HG02678 (cell line): ENCODE measurements around the gene SFMBT2.
A peak's percentile ranks its signal among the peaks of the same experiment; 100 is the strongest.

ENCODE experiments used
- ATAC-seq: cut with Tn5 transposase; IDR thresholded peaks from one replicate; pipeline ENCODE4 v1.9.1; 2021; ENCODE audit warnings: mild to moderate bottlenecking, moderate library complexity; ENCODE audit not compliant: unreplicated experiment

The SFMBT2 gene

GRCh38 chr10:7370511-7370910 lies 40.3 kb downstream of the SFMBT2 start:
- ATAC-seq, result no peak

DNA sequence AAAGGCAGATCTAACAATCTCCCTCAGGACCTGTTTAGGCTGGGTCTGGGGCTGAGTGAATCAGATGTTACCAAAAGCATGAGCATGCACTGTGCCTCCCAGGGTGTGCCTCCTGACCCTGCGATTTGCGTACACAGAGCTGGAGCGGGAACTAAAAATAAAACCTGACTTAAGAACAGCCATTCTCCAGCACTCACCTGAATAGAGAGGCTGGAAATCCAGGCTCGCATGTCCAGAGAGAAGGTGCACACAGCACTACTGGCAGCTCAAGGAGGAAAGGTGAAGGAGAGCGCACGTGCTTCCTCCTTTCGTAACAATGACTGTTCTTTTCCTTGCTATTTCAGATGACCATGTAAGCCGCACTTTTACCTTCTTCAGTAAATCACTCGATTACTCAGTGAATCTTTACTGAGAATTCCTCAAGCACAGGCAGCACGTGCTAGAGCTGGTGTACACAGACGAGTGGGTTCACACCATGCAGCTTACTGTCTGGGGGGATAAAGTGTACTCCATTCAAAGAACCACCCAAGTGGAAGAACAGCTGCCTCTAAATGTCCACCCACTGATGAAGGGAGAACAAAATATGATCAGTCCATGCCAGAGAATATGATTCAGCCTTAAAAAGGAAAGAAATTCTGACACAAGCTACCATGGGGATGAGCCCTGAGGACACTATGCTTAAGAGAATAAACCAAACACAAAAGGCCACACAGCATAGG lies 45.6 kb downstream of the SFMBT2 start:
- no peak for ATAC-seq

DNA sequence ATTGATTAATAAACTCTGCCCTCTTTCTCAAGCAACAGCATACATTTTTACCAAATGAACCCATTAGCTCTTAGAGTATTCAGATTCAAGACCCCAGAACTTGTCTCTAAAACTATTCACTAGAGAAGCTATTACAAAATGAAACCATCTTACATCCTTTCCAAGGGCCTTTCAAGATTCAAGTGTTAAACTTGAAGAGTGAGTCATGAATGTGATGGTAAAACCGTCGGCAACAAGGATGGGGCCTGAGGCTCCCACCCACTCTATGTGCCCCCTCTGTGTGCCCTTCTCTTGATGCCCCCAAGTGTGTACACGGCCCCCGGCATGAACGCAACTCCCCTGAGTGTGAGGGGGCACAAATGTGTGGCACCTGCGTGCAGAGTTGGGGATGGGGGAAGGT lies 46.4 kb downstream of the SFMBT2 start:
- ATAC-seq, result no peak

DNA sequence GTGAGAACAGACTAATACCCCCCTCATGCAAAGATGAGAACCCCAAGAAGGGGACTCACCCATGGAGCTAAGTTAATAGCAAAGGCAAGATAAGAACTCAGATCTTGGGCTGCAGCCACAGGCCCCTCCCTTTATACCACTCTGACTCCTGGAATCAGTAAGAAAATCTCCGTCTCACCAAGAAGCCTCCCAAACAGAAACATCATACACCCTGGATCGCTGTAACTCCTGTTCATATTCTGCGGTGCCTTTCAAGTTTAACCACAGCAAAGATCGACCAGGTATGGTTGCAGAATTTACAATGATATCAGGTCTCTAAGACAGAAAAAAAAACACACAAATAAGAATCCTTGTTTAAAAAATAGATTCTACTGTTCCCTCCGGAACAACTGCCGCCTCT lies 47.1 kb downstream of the SFMBT2 start:
- ATAC-seq, result no peak

GRCh38 chr10:7362471-7362870 lies 48.4 kb downstream of the SFMBT2 start:
- ATAC-seq, result no peak

- ATAC-seq, result no peak
Measured at GRCh38 chr10:7361316-7361715, 49.5 kb downstream of the SFMBT2 start.

- ATAC-seq, result no peak
Measured at GRCh38 chr10:7359954-7360353, 50.9 kb downstream of the SFMBT2 start.

DNA sequence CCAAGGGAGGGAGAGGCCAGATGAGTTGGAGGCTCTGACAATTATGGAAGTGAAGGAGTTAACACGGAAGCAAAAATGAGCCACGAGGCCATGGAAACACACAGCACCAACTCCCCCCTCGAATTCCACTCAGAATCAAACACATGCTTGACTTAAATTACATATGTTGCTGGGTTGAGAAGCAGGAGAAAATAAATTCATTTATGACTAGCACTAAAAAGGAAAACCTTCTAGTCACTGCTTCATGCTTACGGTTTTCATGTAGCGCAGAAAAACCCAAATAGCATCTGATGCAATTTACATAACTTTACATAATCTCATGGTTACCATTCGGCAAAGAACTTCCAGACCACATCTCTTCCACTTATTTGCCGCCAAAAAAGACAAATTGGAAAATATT lies 51.5 kb downstream of the SFMBT2 start:
- no peak for ATAC-seq

DNA sequence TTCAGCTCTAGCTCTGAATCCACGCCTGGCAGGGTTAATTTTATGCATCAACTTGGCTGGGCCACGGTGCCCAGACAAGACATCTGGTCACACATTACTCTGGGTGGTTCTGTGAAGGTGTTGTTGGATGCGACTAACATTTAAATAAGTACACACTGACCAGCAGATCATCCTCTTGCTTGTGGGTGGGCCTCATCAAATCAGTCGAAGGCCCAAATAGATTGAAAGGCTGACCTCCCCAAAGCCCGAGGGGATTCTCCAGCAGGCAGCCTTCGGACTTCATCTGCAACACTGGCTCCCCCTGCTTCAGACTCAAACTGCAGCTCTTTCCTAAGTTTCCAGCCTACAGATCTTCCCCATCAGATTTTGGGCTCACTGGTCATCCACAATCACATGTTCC lies 53.6 kb downstream of the SFMBT2 start:
- ATAC-seq, result no peak

GRCh38 chr10:7354330-7355047 lies 56.3 kb downstream of the SFMBT2 start:
- no peak for ATAC-seq

GRCh38 chr10:7351894-7352293 lies 58.9 kb downstream of the SFMBT2 start:
- no peak for ATAC-seq

DNA sequence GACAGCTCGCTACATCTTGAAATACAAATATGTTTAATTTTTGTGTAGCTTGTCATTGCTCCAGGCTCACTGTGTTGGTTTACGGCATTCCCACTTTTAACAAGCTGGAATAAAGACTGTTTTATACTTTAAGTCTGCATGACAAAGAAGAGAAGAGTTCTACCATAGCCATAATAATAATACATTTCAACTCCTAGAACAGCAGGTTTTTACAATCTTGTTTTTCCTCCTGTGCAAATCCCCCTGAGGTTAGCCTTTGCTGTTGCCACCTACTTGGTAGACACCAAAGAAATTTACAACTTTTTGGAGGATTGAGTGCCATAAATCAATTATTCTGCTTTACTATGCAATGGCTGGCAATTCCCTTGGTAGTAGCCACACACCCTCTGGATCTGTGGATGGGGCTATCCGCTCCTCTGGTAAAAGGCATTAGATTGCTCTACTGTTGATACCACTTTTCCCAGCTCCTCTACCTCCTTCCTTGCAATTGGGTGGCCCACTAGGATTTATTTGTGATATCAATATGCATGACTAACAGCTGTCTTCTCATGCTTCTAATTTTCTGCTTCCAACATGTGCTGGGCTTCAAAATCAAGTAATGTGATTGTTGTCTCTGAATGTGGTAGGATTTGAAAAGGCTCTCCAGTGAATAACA lies 60.2 kb downstream of the SFMBT2 start:
- ATAC-seq, result no peak

GRCh38 chr10:7345717-7346116 lies 65.1 kb downstream of the SFMBT2 start:
- ATAC-seq, result no peak

DNA sequence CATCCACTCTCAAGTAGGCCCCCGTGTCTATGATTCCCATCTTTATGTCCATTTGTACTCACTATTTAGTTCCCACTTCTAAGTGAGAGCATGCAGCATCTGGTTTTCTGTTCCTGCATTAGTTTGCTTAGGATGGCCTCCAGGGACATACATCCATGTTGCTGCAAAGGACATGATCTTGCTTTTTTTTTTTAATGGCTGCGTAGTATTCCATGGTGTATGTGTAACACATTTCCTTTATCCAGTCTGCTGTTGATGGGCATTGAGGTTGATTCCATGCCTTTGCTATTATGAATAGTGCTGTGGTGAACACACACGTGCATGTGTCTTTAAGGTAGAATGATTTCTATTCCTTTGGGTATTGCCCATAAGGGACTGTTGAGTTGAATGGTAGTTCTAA lies 67.8 kb downstream of the SFMBT2 start:
- ATAC-seq, result no peak

DNA sequence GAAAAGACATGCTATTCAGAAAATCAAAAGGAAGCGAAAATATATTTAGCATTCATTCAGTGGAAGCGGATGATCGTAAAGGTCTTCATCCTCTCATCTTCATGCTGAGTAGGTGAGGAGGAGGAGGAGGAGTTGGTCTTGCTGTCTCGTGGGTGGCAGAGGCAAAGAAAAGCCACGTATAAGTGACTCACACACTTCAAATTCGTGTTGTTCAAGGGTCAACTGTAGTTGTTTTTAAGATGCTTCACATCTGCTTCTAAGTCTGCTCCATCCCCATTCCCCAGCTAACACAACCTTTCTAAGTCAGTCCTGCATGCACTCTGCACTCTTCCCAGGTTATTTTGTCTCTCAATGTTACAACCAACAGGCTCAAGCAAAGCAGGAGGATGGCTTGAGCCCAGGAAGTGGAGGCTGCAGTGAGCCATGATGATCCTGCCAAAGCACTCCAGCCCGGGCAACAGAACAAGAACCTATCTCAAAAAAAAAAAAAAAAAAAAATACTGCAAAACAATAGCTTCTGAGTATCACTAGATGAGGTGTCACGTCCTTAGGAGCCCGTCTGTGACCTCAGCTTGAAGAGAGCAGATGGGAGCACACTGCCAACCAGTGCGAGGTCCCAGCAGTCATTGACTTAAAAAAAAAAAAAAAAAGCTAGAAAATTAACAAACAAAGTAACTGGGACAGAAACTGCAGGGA lies 70.5 kb downstream of the SFMBT2 start:
- no peak for ATAC-seq

GRCh38 chr10:7339510-7339909 lies 71.3 kb downstream of the SFMBT2 start:
- ATAC-seq, result no peak

- ATAC-seq, result no peak
Measured at GRCh38 chr10:7338469-7338868, 72.4 kb downstream of the SFMBT2 start.

DNA sequence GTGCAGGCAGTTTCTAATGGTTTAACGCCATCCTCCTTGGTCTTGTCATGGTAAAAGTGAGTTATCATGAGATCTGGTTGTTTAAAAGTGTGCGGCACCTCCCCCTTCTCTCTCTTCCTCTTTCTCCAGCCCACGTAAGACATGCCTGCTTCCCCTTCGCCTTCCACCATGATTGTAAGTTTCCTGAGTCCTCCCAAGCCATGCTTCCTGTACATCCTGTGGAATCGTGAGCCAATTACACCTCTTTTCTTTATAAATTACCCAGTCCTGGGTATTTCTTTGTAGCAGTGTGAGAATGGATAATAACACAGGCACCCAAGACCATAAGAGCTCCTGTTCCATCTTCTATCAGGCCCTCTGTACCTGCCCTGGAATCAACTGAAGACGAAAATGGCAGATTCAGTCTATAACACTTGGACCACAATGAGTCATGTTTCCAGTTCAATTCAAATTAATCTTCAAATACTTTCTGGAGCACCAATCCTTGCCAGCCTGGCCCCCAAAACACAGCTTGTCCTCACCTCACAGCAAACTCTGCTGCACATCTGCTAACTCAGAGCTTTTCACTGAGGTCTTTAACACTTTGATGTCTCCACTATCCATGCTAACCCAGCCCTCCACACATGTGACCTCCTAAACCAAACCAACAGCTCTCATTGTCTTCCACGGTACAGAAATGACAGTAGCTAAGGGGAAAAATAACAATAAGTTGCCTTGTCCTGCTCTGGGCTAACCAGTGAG lies 73.2 kb downstream of the SFMBT2 start:
- peak; percentile 84 for ATAC-seq

DNA sequence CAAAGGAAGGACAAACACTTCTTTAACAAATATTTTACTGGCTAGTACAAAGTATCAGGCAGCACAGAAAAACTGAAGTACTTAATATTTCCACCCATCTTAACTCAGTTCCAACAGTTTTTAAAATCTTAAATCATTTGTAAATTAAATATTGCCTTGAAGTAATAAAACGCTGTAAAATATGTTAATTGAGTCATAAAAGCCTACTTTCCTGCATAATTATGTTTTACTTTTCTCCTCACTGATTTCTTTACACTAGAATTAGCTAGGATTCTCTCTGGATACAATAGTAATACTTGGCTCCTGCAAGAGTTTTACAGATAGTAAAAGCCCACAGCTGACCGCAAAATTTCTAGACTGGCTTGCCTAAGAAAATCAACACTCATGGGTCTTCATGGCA lies 74.9 kb downstream of the SFMBT2 start:
- ATAC-seq, result no peak

DNA sequence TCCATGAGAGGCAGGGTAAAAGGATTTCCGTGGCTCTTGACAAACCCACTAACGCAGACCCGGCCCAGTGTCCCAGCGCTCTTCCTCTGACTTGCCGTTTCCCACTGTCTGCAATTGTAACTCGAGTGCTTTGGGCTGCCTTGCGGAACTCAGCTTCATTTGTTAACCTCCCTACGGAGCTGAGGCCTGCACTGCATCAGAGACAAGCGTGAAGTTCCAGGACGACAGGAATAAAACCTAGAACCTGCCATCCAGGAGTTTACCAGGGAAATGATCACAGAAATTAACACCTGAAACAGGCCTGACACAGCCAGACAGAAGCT lies 76.2 kb downstream of the SFMBT2 start:
- no peak for ATAC-seq
